ENCODE measurements around the gene HRAS. TPM values are rescaled to one million over a fixed set of nuclear protein-coding genes. Genes with fewer than 3 reads are reported as not detected.

HRAS gene
- total RNA-seq, 4 donors from 2014 or later: 41.1 to 68.0 (median 53.8) TPM

- H3K27ac ChIP-seq: no peak overlapping the region
- TF ChIP-seq POLR2AphosphoS5 (IDR thresholded peaks at IDR 0.05) (no peak), CTCF (IDR thresholded peaks at IDR 0.05) (no peak), POLR2A (IDR thresholded peaks at IDR 0.05) (no peak), EP300 (IDR thresholded peaks at IDR 0.05) (no peak)
- no peak overlapping the region for H3K4me3 ChIP-seq
- H3K27me3 ChIP-seq: no peaks in the 10 kb centered on the region
- no CpG with 5 or more reads among the region's 30 CpGs for WGBS, 2 donors (ENCODE audit: low coverage in 1 of 2)
- H3K9me3 ChIP-seq: no peaks in the 10 kb centered on the region
- H3K36me3 ChIP-seq: peaks cover 0 to 32% of the 10 kb centered on the region in 2 donors
- H3K4me1 ChIP-seq: peaks cover 0 to 11% (median 0%) of the 10 kb centered on the region in 3 donors
- no peak for ATAC-seq
Measured at GRCh38 chr11:528166-528814, 7.1 kb downstream of the HRAS start.

- Histone ChIP-seq H3K4me3 (no peak overlapping the region), H3K9me3 (no peaks in the 10 kb centered on the region), H3K27ac (no peak overlapping the region), H3K4me1 (no peaks in the 10 kb centered on the region), H3K27me3 (no peaks in the 10 kb centered on the region), H3K36me3 (peaks cover 0 to 11% of the 10 kb centered on the region in 2 donors)
- 67 to 80% methylated on average over 3 to 12 of the region's 17 CpGs for WGBS, 2 donors (ENCODE audit: low coverage in 1 of 2)
- no peak for TF ChIP-seq EP300 (IDR thresholded peaks at IDR 0.05)
- no peak for TF ChIP-seq POLR2AphosphoS5 (IDR thresholded peaks at IDR 0.05)
- TF ChIP-seq CTCF (IDR thresholded peaks at IDR 0.05): no peak
- no peak for TF ChIP-seq POLR2A (IDR thresholded peaks at IDR 0.05)
- no peak for ATAC-seq
Measured at GRCh38 chr11:526192-526591, 9.2 kb downstream of the HRAS start.

- Histone ChIP-seq H3K4me1 (peaks cover 0 to 12% (median 0%) of the 10 kb centered on the region in 3 donors), H3K27ac (no peak overlapping the region), H3K4me3 (no peak overlapping the region), H3K27me3 (no peaks in the 10 kb centered on the region), H3K9me3 (peaks cover 0 to 9% (median 0%) of the 10 kb centered on the region in 3 donors), H3K36me3 (no peaks in the 10 kb centered on the region)
- TF ChIP-seq POLR2AphosphoS5 (IDR thresholded peaks at IDR 0.05): no peak
- TF ChIP-seq CTCF (IDR thresholded peaks at IDR 0.05): no peak
- TF ChIP-seq EP300 (IDR thresholded peaks at IDR 0.05): no peak
- no peak for TF ChIP-seq POLR2A (IDR thresholded peaks at IDR 0.05)
- WGBS, 2 donors (ENCODE audit: low coverage in 1 of 2): 87% methylated on average over 3 of the region's 10 CpGs; no CpG with 5 or more reads in 1 of the 2 donors
- no peak for ATAC-seq
Measured at GRCh38 chr11:521177-521688, 14.1 kb downstream of the HRAS start.

GRCh38 chr11:520428-521176 is 14.8 kb downstream of the HRAS start:
- H3K4me3 ChIP-seq: no peak overlapping the region
- H3K27me3 ChIP-seq: no peaks in the 10 kb centered on the region
- peaks cover 0 to 12% (median 0%) of the 10 kb centered on the region in 3 donors for H3K4me1 ChIP-seq
- no peak overlapping the region for H3K27ac ChIP-seq
- peaks cover 0 to 9% (median 0%) of the 10 kb centered on the region in 3 donors for H3K9me3 ChIP-seq
- TF ChIP-seq POLR2A (IDR thresholded peaks at IDR 0.05) (no peak), POLR2AphosphoS5 (IDR thresholded peaks at IDR 0.05) (no peak), EP300 (IDR thresholded peaks at IDR 0.05) (no peak), CTCF (IDR thresholded peaks at IDR 0.05) (no peak)
- WGBS, 2 donors (ENCODE audit: low coverage in 1 of 2): 88 to 93% methylated on average over 5 to 21 of the region's 39 CpGs
- no peak for ATAC-seq
- H3K36me3 ChIP-seq: no peaks in the 10 kb centered on the region

Measured in gastroesophageal sphincter (tissue), 4 donors.